HT-29 (cell line): ENCODE measurements around the gene LAPTM5. TPM values are rescaled to one million over a fixed set of nuclear protein-coding genes. Genes with fewer than 3 reads are reported as not detected.
"Not testable (repeated sequence)": the region's sequence is repeated elsewhere in the genome, so short reads cannot be mapped to it uniquely, and the experiment has no call there.

Experiments used
- DNase-seq: peaks from one replicate; pipeline ENCODE4 v3.0.0-alpha.2; 2015; ENCODE audit warnings: low spot score
- total RNA-seq: library from RNA; depleted of rRNA; stranded (reverse); fragments of >200 nt; shearing (Covaris generic); gene quantifications from 2 replicates; pipeline ENCODE4 v1.2.3, GENCODE V29; 2014

The LAPTM5 gene
- total RNA-seq, 1 experiment from 2014 or later = 0.08 TPM

- DNase-seq = no peak
These were observed 16.3 kb upstream of the LAPTM5 start for GRCh38 chr1:30773722-30774358.

GRCh38 chr1:30771005-30771404 is 13.4 kb upstream of the LAPTM5 start:
- no peak for DNase-seq

- no peak for DNase-seq
These were observed 12.6 kb upstream of the LAPTM5 start for GRCh38 chr1:30770150-30770549.

- no peak for DNase-seq
These were observed 11.5 kb upstream of the LAPTM5 start for GRCh38 chr1:30768830-30769718.

- DNase-seq = no peak
These were observed 10.7 kb upstream of the LAPTM5 start for GRCh38 chr1:30768159-30768829.

- not testable (repeated sequence) for DNase-seq
These were observed 9.4 kb upstream of the LAPTM5 start for GRCh38 chr1:30766948-30767347.

- DNase-seq = no peak
These were observed 8.2 kb upstream of the LAPTM5 start for GRCh38 chr1:30765556-30766434.

- no peak for DNase-seq
These were observed 7.5 kb upstream of the LAPTM5 start for GRCh38 chr1:30764939-30765555.

- no peak for DNase-seq
These were observed 6.8 kb upstream of the LAPTM5 start for GRCh38 chr1:30764396-30764795.

GRCh38 chr1:30763651-30764248 is 6.2 kb upstream of the LAPTM5 start:
- no peak for DNase-seq

- DNase-seq = no peak
These were observed 5.5 kb upstream of the LAPTM5 start for GRCh38 chr1:30762930-30763650.

- no peak for DNase-seq
These were observed 4.8 kb upstream of the LAPTM5 start for GRCh38 chr1:30762152-30762929.

GRCh38 chr1:30761381-30762151 is 4.0 kb upstream of the LAPTM5 start:
- no peak for DNase-seq

- no peak for DNase-seq
These were observed 3.2 kb upstream of the LAPTM5 start for GRCh38 chr1:30760596-30761324.

GRCh38 chr1:30759718-30760281 is 2.2 kb upstream of the LAPTM5 start:
- DNase-seq = no peak

GRCh38 chr1:30758785-30759380 is 1.3 kb upstream of the LAPTM5 start:
- DNase-seq = peak; percentile 28
